Stimulated activated CD4-positive, alpha-beta T cell treated with anti-CD3 and anti-CD28 coated beads, Interleukin-1b, Interleukin-23, amount 100 ng/mL, for 4 hours (primary cell): ENCODE data around the gene MAP1A.

ENCODE experiments used
- DNase-seq, 2 donors: peaks; one replicate each; pipeline ENCODE4 v3.0.0-alpha.2; 2020; ENCODE audit warnings: low read depth in 2 of 2

Gene MAP1A

GRCh38 chr15:43517354-43518196 lies at the start of gene MAP1A:
Gene MAP1A, plus strand, starts transcription at chr15:43517608. Its CDS starts 3,866 bp downstream, at chr15:43521474.
- no peak for DNase-seq

GRCh38 chr15:43469867-43470266 lies 47.5 kb upstream of the MAP1A start:
- no peak for DNase-seq

- no peak for DNase-seq
Measured at GRCh38 chr15:43471975-43472374, 45.4 kb upstream of the MAP1A start.

GRCh38 chr15:43473885-43474284 lies 43.5 kb upstream of the MAP1A start:
- no peak for DNase-seq

GRCh38 chr15:43483297-43484128 lies 33.9 kb upstream of the MAP1A start:
- DNase-seq = no peak

GRCh38 chr15:43484455-43484854 lies 33.0 kb upstream of the MAP1A start:
- DNase-seq = no peak

- no peak for DNase-seq
Measured at GRCh38 chr15:43487271-43487895, 30.0 kb upstream of the MAP1A start.

- DNase-seq = no peak
Measured at GRCh38 chr15:43488790-43489189, 28.6 kb upstream of the MAP1A start.

GRCh38 chr15:43489191-43489590 lies 28.2 kb upstream of the MAP1A start:
- DNase-seq = no peak

- no peak for DNase-seq
Measured at GRCh38 chr15:43492266-43492665, 25.1 kb upstream of the MAP1A start.

- DNase-seq = peak; percentile 91 to 92
Measured at GRCh38 chr15:43492673-43493601, 24.5 kb upstream of the MAP1A start, which contains the start of gene TP53BP1. Gene TP53BP1, minus strand, starts transcription at chr15:43493156. Its CDS starts 113 bp downstream, at chr15:43493043.

GRCh38 chr15:43493703-43494472 lies 23.5 kb upstream of the MAP1A start:
- no peak for DNase-seq

- no peak for DNase-seq
Measured at GRCh38 chr15:43498990-43499389, 18.4 kb upstream of the MAP1A start.

- DNase-seq = no peak
Measured at GRCh38 chr15:43499635-43500034, 17.8 kb upstream of the MAP1A start.

GRCh38 chr15:43505738-43506137 lies 11.7 kb upstream of the MAP1A start:
- DNase-seq = no peak

- no peak for DNase-seq
Measured at GRCh38 chr15:43508421-43508820, 9.0 kb upstream of the MAP1A start.

- DNase-seq = no peak
Measured at GRCh38 chr15:43508991-43509659, 8.3 kb upstream of the MAP1A start.

- DNase-seq = no peak
Measured at GRCh38 chr15:43509660-43510199, 7.7 kb upstream of the MAP1A start.

- peak; percentile 86 to 92 for DNase-seq
Measured at GRCh38 chr15:43510200-43511011, 7.0 kb upstream of the MAP1A start.
